NCI-H82 treated with DMSO at 0.1 percent for 48 hours (cell line): Measurements from ENCODE around the gene TNFRSF21.
A peak's percentile ranks its signal among the peaks of the same experiment; 100 is the strongest.
"Not testable (repeated sequence)": the region's sequence is repeated elsewhere in the genome, so short reads cannot be mapped to it uniquely, and the experiment has no call there.

Experiments
- DNase-seq: peaks from one replicate; lab custom pipeline; 2025; ENCODE audit not compliant: unreplicated experiment; lab: John Stamatoyannopoulos, UW

Gene TNFRSF21

GRCh38 chr6:47230579-47230978 is 79.1 kb downstream of the TNFRSF21 start:
- DNase-seq = no peak

- no peak for DNase-seq
Observed at GRCh38 chr6:47229255-47229654, 80.5 kb downstream of the TNFRSF21 start.

GRCh38 chr6:47228093-47228492 is 81.6 kb downstream of the TNFRSF21 start:
- DNase-seq = not testable (repeated sequence)

- DNase-seq = not testable (repeated sequence)
Observed at GRCh38 chr6:47223251-47223650, 86.5 kb downstream of the TNFRSF21 start.

- DNase-seq = no peak
Observed at GRCh38 chr6:47221565-47221964, 88.1 kb downstream of the TNFRSF21 start.

- DNase-seq = no peak
Observed at GRCh38 chr6:47209632-47210031, 100.1 kb downstream of the TNFRSF21 start.

- DNase-seq = no peak
Observed at GRCh38 chr6:47207261-47207660, 102.4 kb downstream of the TNFRSF21 start.

GRCh38 chr6:47206626-47207025 is 103.1 kb downstream of the TNFRSF21 start:
- DNase-seq = no peak

GRCh38 chr6:47203938-47204611 is 105.6 kb downstream of the TNFRSF21 start:
- no peak for DNase-seq

GRCh38 chr6:47203266-47203937 is 106.3 kb downstream of the TNFRSF21 start:
- DNase-seq = no peak

GRCh38 chr6:47202644-47203205 is 107.0 kb downstream of the TNFRSF21 start:
- DNase-seq = no peak

- DNase-seq = no peak
Observed at GRCh38 chr6:47200536-47201334, 109.0 kb downstream of the TNFRSF21 start.

- no peak for DNase-seq
Observed at GRCh38 chr6:47197682-47198640, 111.7 kb downstream of the TNFRSF21 start.

- peak; percentile 3 for DNase-seq
Observed at GRCh38 chr6:47196113-47196512, 113.6 kb downstream of the TNFRSF21 start.

- no peak for DNase-seq
Observed at GRCh38 chr6:47195011-47195650, 114.6 kb downstream of the TNFRSF21 start.

GRCh38 chr6:47188588-47189021 is 121.1 kb downstream of the TNFRSF21 start:
- DNase-seq = no peak

- no peak for DNase-seq
Observed at GRCh38 chr6:47187893-47188587, 121.7 kb downstream of the TNFRSF21 start.

GRCh38 chr6:47187113-47187512 is 122.6 kb downstream of the TNFRSF21 start:
- DNase-seq = no peak

- DNase-seq = no peak
Observed at GRCh38 chr6:47182291-47182957, 127.3 kb downstream of the TNFRSF21 start.
